ENCODE measurements around the gene SHROOM3.

- TF ChIP-seq CTCF (IDR thresholded peaks at IDR 0.05) (no peak), POLR2AphosphoS5 (IDR thresholded peaks at IDR 0.05) (no peak)
Measured at GRCh38 chr4:76773766-76774165, 338.7 kb downstream of the SHROOM3 start.
